GM18907 (cell line): ENCODE measurements around the gene EFCAB8.

Source experiments
- ATAC-seq: cut with Tn5 transposase; IDR thresholded peaks from one replicate; pipeline ENCODE4 v1.9.1; 2021; ENCODE audit warnings: mild to moderate bottlenecking, moderate library complexity; ENCODE audit not compliant: unreplicated experiment

Gene EFCAB8

GRCh38 chr20:32908334-32909292, 49.9 kb downstream of the EFCAB8 start:
- no peak for ATAC-seq

- no peak for ATAC-seq
Measured at GRCh38 chr20:32909451-32909850, 50.7 kb downstream of the EFCAB8 start.

GRCh38 chr20:32909896-32910571, 51.3 kb downstream of the EFCAB8 start:
- no peak for ATAC-seq

GRCh38 chr20:32911355-32911754, 52.6 kb downstream of the EFCAB8 start:
- no peak for ATAC-seq

- ATAC-seq, result no peak
Measured at GRCh38 chr20:32912688-32913087, 54.0 kb downstream of the EFCAB8 start.

- no peak for ATAC-seq
Measured at GRCh38 chr20:32914031-32914430, 55.3 kb downstream of the EFCAB8 start.

- ATAC-seq, result no peak
Measured at GRCh38 chr20:32917191-32917950, 58.6 kb downstream of the EFCAB8 start.

- no peak for ATAC-seq
Measured at GRCh38 chr20:32918296-32918695, 59.6 kb downstream of the EFCAB8 start.

- ATAC-seq, result no peak
Measured at GRCh38 chr20:32918751-32919150, 60.0 kb downstream of the EFCAB8 start.

GRCh38 chr20:32920066-32920465, 61.3 kb downstream of the EFCAB8 start:
- no peak for ATAC-seq

GRCh38 chr20:32920530-32921298, 62.0 kb downstream of the EFCAB8 start:
- no peak for ATAC-seq

GRCh38 chr20:32922466-32922865, 63.7 kb downstream of the EFCAB8 start:
- ATAC-seq, result no peak

GRCh38 chr20:32924781-32925180, 66.1 kb downstream of the EFCAB8 start:
- ATAC-seq, result no peak

- ATAC-seq, result no peak
Measured at GRCh38 chr20:32925481-32926196, 66.9 kb downstream of the EFCAB8 start.

GRCh38 chr20:32929162-32929561, 70.4 kb downstream of the EFCAB8 start:
- ATAC-seq, result no peak

GRCh38 chr20:32930181-32930580, 71.5 kb downstream of the EFCAB8 start:
- no peak for ATAC-seq

- ATAC-seq, result no peak
Measured at GRCh38 chr20:32930701-32931100, 72.0 kb downstream of the EFCAB8 start.

- no peak for ATAC-seq
Measured at GRCh38 chr20:32934580-32934979, 75.9 kb downstream of the EFCAB8 start.

GRCh38 chr20:32941155-32941885, 82.6 kb downstream of the EFCAB8 start:
- ATAC-seq, result no peak
